OCI-LY3 (cell line): ENCODE data around the gene RFNG.

Experiments used
- EZH2phosphoT487 ChIP-seq: fragments of 200-600 bp; shearing (Covaris generic); IDR thresholded peaks from 2 replicates; pipeline ENCODE4 v1.6.1; 2018; ENCODE audit warnings: antibody characterized with exemption, mixed run types, low read depth
- TF ChIP-seq, protein P1 (sequence below): fragments of 200-600, 300-600 bp; sonication (generic); IDR thresholded peaks from 2 replicates; pipeline ENCODE4 v1.5.1; 2014; ENCODE audit warnings: antibody characterized with exemption, low read length, low read depth

DNA sequence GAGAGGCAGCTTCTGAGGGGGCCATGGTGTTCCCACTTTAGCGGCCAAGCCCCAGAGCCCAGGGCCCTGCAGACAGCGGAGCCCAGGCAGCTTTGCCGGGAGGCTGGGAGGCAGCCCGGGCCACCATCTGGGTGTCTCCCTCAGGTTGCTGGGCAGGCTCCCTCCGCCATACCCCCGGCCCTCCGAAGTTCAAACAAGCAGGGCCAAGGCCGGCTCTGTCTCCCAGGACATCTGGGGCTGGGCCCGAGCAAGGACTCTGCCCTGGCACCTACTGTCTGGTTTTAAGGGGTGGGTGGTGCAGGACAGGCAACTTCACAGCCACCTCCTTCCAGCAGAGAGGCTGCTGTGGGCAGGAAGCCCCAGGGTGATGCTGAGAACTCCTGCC is 11.4 kb upstream of the RFNG start:
- TF ChIP-seq, protein P1, sequence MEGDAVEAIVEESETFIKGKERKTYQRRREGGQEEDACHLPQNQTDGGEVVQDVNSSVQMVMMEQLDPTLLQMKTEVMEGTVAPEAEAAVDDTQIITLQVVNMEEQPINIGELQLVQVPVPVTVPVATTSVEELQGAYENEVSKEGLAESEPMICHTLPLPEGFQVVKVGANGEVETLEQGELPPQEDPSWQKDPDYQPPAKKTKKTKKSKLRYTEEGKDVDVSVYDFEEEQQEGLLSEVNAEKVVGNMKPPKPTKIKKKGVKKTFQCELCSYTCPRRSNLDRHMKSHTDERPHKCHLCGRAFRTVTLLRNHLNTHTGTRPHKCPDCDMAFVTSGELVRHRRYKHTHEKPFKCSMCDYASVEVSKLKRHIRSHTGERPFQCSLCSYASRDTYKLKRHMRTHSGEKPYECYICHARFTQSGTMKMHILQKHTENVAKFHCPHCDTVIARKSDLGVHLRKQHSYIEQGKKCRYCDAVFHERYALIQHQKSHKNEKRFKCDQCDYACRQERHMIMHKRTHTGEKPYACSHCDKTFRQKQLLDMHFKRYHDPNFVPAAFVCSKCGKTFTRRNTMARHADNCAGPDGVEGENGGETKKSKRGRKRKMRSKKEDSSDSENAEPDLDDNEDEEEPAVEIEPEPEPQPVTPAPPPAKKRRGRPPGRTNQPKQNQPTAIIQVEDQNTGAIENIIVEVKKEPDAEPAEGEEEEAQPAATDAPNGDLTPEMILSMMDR: no peak
- no peak for TF ChIP-seq EZH2phosphoT487
